ENCODE results near the gene SPINK4.

DNA sequence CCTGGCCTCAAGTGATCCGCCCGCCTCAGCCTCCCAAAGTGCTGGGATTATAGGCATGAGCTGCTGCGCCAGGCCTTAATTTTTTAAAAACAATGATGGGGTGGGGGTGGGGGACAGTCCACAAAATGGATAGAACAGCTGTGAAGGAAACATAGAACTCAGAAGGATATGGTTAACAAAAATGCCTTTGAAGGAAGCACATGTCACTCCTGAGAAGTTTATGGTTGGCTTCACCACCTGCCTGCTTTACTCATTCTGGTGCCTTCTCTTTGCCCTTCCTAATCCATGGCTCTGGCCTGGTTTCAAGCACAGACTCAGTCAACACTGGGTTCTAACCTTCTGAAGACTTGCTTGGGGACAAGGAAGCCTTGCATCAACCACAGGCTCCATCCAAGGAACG lies 14.2 kb downstream of the SPINK4 start:
- TF ChIP-seq EZH2phosphoT487 (IDR thresholded peaks at IDR 0.05), result no peak
- TF ChIP-seq, protein P1, sequence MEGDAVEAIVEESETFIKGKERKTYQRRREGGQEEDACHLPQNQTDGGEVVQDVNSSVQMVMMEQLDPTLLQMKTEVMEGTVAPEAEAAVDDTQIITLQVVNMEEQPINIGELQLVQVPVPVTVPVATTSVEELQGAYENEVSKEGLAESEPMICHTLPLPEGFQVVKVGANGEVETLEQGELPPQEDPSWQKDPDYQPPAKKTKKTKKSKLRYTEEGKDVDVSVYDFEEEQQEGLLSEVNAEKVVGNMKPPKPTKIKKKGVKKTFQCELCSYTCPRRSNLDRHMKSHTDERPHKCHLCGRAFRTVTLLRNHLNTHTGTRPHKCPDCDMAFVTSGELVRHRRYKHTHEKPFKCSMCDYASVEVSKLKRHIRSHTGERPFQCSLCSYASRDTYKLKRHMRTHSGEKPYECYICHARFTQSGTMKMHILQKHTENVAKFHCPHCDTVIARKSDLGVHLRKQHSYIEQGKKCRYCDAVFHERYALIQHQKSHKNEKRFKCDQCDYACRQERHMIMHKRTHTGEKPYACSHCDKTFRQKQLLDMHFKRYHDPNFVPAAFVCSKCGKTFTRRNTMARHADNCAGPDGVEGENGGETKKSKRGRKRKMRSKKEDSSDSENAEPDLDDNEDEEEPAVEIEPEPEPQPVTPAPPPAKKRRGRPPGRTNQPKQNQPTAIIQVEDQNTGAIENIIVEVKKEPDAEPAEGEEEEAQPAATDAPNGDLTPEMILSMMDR (IDR thresholded peaks at IDR 0.05), result no peak
